ENCODE measurements around the gene THUMPD1.
A peak's percentile ranks its signal among the peaks of the same experiment; 100 is the strongest.
"Not testable (repeated sequence)": the region's sequence is repeated elsewhere in the genome, so short reads cannot be mapped to it uniquely, and the experiment has no call there.

Gene THUMPD1

GRCh38 chr16:20741554-20742285, at the start of gene THUMPD1:
Gene THUMPD1 (minus strand): TSS chr16:20741818. CDS start chr16:20741739, 79 bp downstream.
- peak; percentile 94 to 99 for DNase-seq (ENCODE audit: low read depth in 2 of 2)

GRCh38 chr16:20789130-20789529, 47.5 kb upstream of the THUMPD1 start:
- DNase-seq (ENCODE audit: low read depth in 2 of 2): no peak

- DNase-seq (ENCODE audit: low read depth in 2 of 2): no peak
Measured at GRCh38 chr16:20784204-20784603, 42.6 kb upstream of the THUMPD1 start.

GRCh38 chr16:20782470-20782869, 40.9 kb upstream of the THUMPD1 start:
- no peak for DNase-seq (ENCODE audit: low read depth in 2 of 2)

- no peak for DNase-seq (ENCODE audit: low read depth in 2 of 2)
Measured at GRCh38 chr16:20781697-20782096, 40.1 kb upstream of the THUMPD1 start.

- DNase-seq (ENCODE audit: low read depth in 2 of 2): peak; percentile 51 to 52
Measured at GRCh38 chr16:20774703-20775362, 33.2 kb upstream of the THUMPD1 start.

GRCh38 chr16:20773679-20774078, 32.1 kb upstream of the THUMPD1 start:
- no peak for DNase-seq (ENCODE audit: low read depth in 2 of 2)

GRCh38 chr16:20768818-20769217, 27.2 kb upstream of the THUMPD1 start:
- no peak for DNase-seq (ENCODE audit: low read depth in 2 of 2)

- DNase-seq (ENCODE audit: low read depth in 2 of 2): no peak
Measured at GRCh38 chr16:20768121-20768520, 26.5 kb upstream of the THUMPD1 start.

- DNase-seq (ENCODE audit: low read depth in 2 of 2): no peak
Measured at GRCh38 chr16:20767577-20767976, 26.0 kb upstream of the THUMPD1 start.

- DNase-seq (ENCODE audit: low read depth in 2 of 2): no peak
Measured at GRCh38 chr16:20766294-20766693, 24.7 kb upstream of the THUMPD1 start.

GRCh38 chr16:20765732-20766131, 24.1 kb upstream of the THUMPD1 start:
- DNase-seq (ENCODE audit: low read depth in 2 of 2): no peak

- not testable (repeated sequence) for DNase-seq (ENCODE audit: low read depth in 2 of 2)
Measured at GRCh38 chr16:20764448-20764847, 22.8 kb upstream of the THUMPD1 start.

- DNase-seq (ENCODE audit: low read depth in 2 of 2): peak; percentile 37 to 58
Measured at GRCh38 chr16:20763461-20764232, 22.0 kb upstream of the THUMPD1 start, which contains the start of gene ACSM3. Gene ACSM3 (plus strand): TSS chr16:20764014. CDS start chr16:20770035, 6,021 bp downstream.

- no peak for DNase-seq (ENCODE audit: low read depth in 2 of 2)
Measured at GRCh38 chr16:20762404-20763123, 20.9 kb upstream of the THUMPD1 start.

- no peak for DNase-seq (ENCODE audit: low read depth in 2 of 2)
Measured at GRCh38 chr16:20761175-20761574, 19.6 kb upstream of the THUMPD1 start.

GRCh38 chr16:20760346-20760745, 18.7 kb upstream of the THUMPD1 start:
- DNase-seq (ENCODE audit: low read depth in 2 of 2): no peak

GRCh38 chr16:20755799-20756198, 14.2 kb upstream of the THUMPD1 start:
- not testable (repeated sequence) for DNase-seq (ENCODE audit: low read depth in 2 of 2)

GRCh38 chr16:20755238-20755637, 13.6 kb upstream of the THUMPD1 start:
- no peak for DNase-seq (ENCODE audit: low read depth in 2 of 2)

GRCh38 chr16:20753727-20754126, 12.1 kb upstream of the THUMPD1 start:
- no peak for DNase-seq (ENCODE audit: low read depth in 2 of 2)

GRCh38 chr16:20750558-20750957, 8.9 kb upstream of the THUMPD1 start:
- no peak for DNase-seq (ENCODE audit: low read depth in 2 of 2)

GRCh38 chr16:20749474-20749873, 7.9 kb upstream of the THUMPD1 start:
- DNase-seq (ENCODE audit: low read depth in 2 of 2): no peak
